ENCODE data around the gene VPS33A.

VPS33A gene

DNA sequence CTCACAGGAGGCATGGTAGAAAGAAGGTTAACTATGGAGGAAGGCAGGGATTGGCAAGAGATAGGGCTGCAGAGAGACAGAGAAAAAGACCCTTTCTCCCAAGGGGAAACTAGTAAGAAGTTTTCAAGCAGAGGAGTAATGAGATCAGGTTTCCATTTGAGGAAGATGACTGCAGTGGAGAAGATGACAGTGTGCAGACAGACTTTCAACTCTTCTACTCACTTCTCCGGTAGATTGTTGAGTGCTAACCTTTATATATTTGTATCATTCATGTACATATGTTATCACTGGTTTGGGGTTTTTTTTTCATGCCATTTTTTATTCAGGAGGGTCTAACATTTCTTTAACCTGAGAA lies 68.7 kb downstream of the VPS33A start:
- no peaks in the 10 kb centered on the region for H3K36me3 ChIP-seq (replicated peaks; ENCODE audit: low read depth, low read length)
- TF ChIP-seq, protein P1, sequence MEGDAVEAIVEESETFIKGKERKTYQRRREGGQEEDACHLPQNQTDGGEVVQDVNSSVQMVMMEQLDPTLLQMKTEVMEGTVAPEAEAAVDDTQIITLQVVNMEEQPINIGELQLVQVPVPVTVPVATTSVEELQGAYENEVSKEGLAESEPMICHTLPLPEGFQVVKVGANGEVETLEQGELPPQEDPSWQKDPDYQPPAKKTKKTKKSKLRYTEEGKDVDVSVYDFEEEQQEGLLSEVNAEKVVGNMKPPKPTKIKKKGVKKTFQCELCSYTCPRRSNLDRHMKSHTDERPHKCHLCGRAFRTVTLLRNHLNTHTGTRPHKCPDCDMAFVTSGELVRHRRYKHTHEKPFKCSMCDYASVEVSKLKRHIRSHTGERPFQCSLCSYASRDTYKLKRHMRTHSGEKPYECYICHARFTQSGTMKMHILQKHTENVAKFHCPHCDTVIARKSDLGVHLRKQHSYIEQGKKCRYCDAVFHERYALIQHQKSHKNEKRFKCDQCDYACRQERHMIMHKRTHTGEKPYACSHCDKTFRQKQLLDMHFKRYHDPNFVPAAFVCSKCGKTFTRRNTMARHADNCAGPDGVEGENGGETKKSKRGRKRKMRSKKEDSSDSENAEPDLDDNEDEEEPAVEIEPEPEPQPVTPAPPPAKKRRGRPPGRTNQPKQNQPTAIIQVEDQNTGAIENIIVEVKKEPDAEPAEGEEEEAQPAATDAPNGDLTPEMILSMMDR (IDR thresholded peaks at IDR 0.05; ENCODE audit: low read depth, low read length), result no peak
- TF ChIP-seq EZH2phosphoT487 (IDR thresholded peaks at IDR 0.05; ENCODE audit: low read depth), result no peak
- H3K27ac ChIP-seq (ENCODE audit: low read length), result peak overlapping the region; percentile 68
- H3K27me3 ChIP-seq (ENCODE audit: low read depth, low read length), result peaks cover 6% of the 10 kb centered on the region; the same call in 1 of the 2 replicates
- peak overlapping the region; percentile 51 for H3K4me3 ChIP-seq (ENCODE audit: low read length)
- H3K9ac ChIP-seq (ENCODE audit: low read length), result peak overlapping the region; percentile 43
- no peaks in the 10 kb centered on the region for H3K79me2 ChIP-seq (ENCODE audit: low read length)
- H3K9me3 ChIP-seq (ENCODE audit: insufficient read depth, low read length), result no peaks in the 10 kb centered on the region
- H2AFZ ChIP-seq (ENCODE audit: low read depth, low read length), result no peak overlapping the region
- peak overlapping the region; percentile 48 for H3K4me2 ChIP-seq (ENCODE audit: low read length)
- H3K4me1 ChIP-seq (ENCODE audit: low read length), result peaks cover 32% of the 10 kb centered on the region
- H4K20me1 ChIP-seq (ENCODE audit: insufficient read depth, low read length), result no peaks in the 10 kb centered on the region

DNA sequence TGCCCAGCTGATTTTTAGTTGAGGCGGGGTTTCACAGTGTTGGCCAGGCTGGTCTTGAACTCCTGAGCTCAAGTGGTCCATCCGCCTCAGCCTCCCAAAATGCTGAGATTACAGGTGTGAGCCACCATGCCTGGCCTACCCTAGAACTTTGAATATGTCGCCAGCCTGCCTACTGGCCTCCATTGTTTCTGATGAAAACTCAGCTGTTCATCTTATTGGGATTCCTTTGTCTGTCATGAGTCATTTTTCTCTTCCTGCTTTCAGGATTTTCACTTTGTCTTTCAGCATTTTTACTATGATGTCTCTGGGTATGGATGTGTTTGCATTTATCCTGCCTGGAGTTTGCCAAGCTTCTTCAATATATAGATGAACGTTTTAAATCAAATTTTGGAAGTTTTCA lies 70.9 kb downstream of the VPS33A start:
- H3K36me3 ChIP-seq (replicated peaks; ENCODE audit: low read depth, low read length), result no peaks in the 10 kb centered on the region
- H3K79me2 ChIP-seq (ENCODE audit: low read length), result no peaks in the 10 kb centered on the region
- H3K9me3 ChIP-seq (ENCODE audit: insufficient read depth, low read length), result no peaks in the 10 kb centered on the region
- H4K20me1 ChIP-seq (ENCODE audit: insufficient read depth, low read length), result no peaks in the 10 kb centered on the region
- TF ChIP-seq, protein P1 (IDR thresholded peaks at IDR 0.05; ENCODE audit: low read depth, low read length), result no peak
- TF ChIP-seq EZH2phosphoT487 (IDR thresholded peaks at IDR 0.05; ENCODE audit: low read depth), result no peak
- H2AFZ ChIP-seq (ENCODE audit: low read depth, low read length), result no peak overlapping the region
- no peak overlapping the region for H3K27ac ChIP-seq (ENCODE audit: low read length)
- no peak overlapping the region for H3K4me2 ChIP-seq (ENCODE audit: low read length)
- H3K9ac ChIP-seq (ENCODE audit: low read length), result no peak overlapping the region
- H3K4me3 ChIP-seq (ENCODE audit: low read length), result no peak overlapping the region
- peaks cover 6% of the 10 kb centered on the region; the same call in 1 of the 2 replicates for H3K27me3 ChIP-seq (ENCODE audit: low read depth, low read length)
- H3K4me1 ChIP-seq (ENCODE audit: low read length), result peaks cover 23% of the 10 kb centered on the region

DNA sequence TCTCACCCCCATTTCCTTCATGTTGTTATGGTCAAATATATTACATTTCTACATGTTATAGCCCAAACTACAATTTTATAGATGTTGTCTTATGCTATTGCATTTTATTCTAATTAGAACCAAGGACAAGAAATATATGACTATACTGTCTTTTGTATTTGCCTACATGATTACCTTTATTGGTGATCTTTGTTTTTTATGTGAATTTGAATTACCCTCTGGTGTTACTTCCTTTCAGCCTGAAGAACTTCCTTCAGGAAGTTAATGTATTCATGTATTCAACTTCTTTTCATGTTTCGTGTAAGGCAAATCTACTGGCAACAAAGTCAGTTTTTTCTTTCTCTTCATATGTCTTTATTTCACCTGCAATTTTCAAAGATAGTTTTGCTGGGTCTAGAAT lies 71.5 kb downstream of the VPS33A start:
- H3K36me3 ChIP-seq (replicated peaks; ENCODE audit: low read depth, low read length), result no peaks in the 10 kb centered on the region
- H3K27ac ChIP-seq (ENCODE audit: low read length), result no peak overlapping the region
- peaks cover 6% of the 10 kb centered on the region; the same call in 1 of the 2 replicates for H3K27me3 ChIP-seq (ENCODE audit: low read depth, low read length)
- no peaks in the 10 kb centered on the region for H3K9me3 ChIP-seq (ENCODE audit: insufficient read depth, low read length)
- H3K4me2 ChIP-seq (ENCODE audit: low read length), result no peak overlapping the region
- no peaks in the 10 kb centered on the region for H3K79me2 ChIP-seq (ENCODE audit: low read length)
- H3K9ac ChIP-seq (ENCODE audit: low read length), result no peak overlapping the region
- H3K4me3 ChIP-seq (ENCODE audit: low read length), result no peak overlapping the region
- H2AFZ ChIP-seq (ENCODE audit: low read depth, low read length), result no peak overlapping the region
- peaks cover 22% of the 10 kb centered on the region for H3K4me1 ChIP-seq (ENCODE audit: low read length)
- TF ChIP-seq, protein P1 (IDR thresholded peaks at IDR 0.05; ENCODE audit: low read depth, low read length), result no peak
- no peak for TF ChIP-seq EZH2phosphoT487 (IDR thresholded peaks at IDR 0.05; ENCODE audit: low read depth)
- no peaks in the 10 kb centered on the region for H4K20me1 ChIP-seq (ENCODE audit: insufficient read depth, low read length)

DNA sequence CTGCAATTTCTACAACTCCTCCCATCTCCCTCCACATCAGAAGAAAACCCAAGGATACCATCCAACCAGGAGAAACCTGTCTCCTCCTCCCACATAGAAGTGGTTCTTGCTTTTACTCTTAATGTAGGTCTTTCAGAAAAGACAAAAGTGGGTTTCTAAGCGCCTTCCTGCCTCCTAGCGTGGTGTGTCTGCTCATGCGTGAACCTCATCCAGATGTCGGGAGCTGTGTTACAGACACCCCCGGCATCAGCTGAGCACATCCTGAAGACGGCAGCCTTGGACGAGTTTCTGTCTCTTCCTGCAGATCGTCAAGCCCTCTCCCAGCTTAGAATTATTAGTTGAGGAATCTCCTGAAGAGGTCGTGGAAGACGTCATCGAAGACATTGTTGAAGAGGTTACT lies 73.9 kb downstream of the VPS33A start:
- Histone ChIP-seq H3K4me1 (ENCODE audit: low read length) (peaks cover 12% of the 10 kb centered on the region), H3K9ac (ENCODE audit: low read length) (no peak overlapping the region), H3K79me2 (ENCODE audit: low read length) (no peaks in the 10 kb centered on the region), H3K27me3 (ENCODE audit: low read depth, low read length) (peaks cover 6% of the 10 kb centered on the region; the same call in 1 of the 2 replicates), H3K4me2 (ENCODE audit: low read length) (no peak overlapping the region), H3K36me3 (replicated peaks; ENCODE audit: low read depth, low read length) (no peaks in the 10 kb centered on the region), H3K27ac (ENCODE audit: low read length) (no peak overlapping the region), H3K4me3 (ENCODE audit: low read length) (no peak overlapping the region), H3K9me3 (ENCODE audit: insufficient read depth, low read length) (no peaks in the 10 kb centered on the region), H4K20me1 (ENCODE audit: insufficient read depth, low read length) (no peaks in the 10 kb centered on the region), H2AFZ (ENCODE audit: low read depth, low read length) (no peak overlapping the region)
- TF ChIP-seq EZH2phosphoT487 (IDR thresholded peaks at IDR 0.05; ENCODE audit: low read depth), result no peak
- TF ChIP-seq, protein P1 (IDR thresholded peaks at IDR 0.05; ENCODE audit: low read depth, low read length), result no peak
